Femur (tissue), 1 donor: ENCODE measurements around the gene ZBTB38.
A peak's percentile ranks its signal among the peaks of the same experiment; 100 is the strongest.

ENCODE experiments used
- DNase-seq: peaks from one replicate; pipeline ENCODE4 v3.0.0-alpha.2; 2017

The ZBTB38 gene

GRCh38 chr3:141407825-141408224 lies 39.5 kb downstream of the ZBTB38 start:
- DNase-seq: no peak

- DNase-seq: no peak
Observed at GRCh38 chr3:141408596-141408995, 40.3 kb downstream of the ZBTB38 start.

- DNase-seq: no peak
Observed at GRCh38 chr3:141409940-141410241, 41.6 kb downstream of the ZBTB38 start.

GRCh38 chr3:141410408-141410807 lies 42.1 kb downstream of the ZBTB38 start:
- peak; percentile 49 for DNase-seq

- DNase-seq: no peak
Observed at GRCh38 chr3:141410846-141411245, 42.5 kb downstream of the ZBTB38 start.

DNA sequence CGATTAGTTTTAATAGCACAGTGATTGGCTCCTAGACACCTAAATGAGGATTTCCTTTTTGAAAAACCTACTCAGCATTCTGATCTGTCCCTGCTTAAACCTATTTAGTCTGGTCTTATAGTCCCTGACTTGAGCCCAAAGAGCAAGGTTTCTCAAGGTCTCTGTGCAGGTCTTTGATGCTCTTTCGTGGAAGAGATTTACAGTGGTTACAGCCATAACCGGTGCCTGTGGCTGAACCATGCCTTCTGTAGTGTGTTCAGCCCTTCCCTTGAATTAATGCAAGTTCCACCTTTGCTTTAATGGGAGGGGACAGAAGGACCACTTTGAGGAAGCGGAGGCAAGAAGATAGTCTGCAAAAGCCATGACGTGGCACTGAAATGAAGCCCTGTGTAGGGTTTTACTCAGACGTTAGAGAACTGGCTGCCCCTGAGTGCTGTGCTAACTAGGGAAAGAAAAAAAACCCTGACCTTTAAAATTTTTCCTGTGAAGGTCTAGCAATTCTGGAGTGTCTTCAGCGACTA lies 43.0 kb downstream of the ZBTB38 start:
- no peak for DNase-seq

- peak; percentile 70 for DNase-seq
Observed at GRCh38 chr3:141412087-141412935, 44.0 kb downstream of the ZBTB38 start.

GRCh38 chr3:141412936-141413354 lies 44.6 kb downstream of the ZBTB38 start:
- DNase-seq: peak; percentile 91

DNA sequence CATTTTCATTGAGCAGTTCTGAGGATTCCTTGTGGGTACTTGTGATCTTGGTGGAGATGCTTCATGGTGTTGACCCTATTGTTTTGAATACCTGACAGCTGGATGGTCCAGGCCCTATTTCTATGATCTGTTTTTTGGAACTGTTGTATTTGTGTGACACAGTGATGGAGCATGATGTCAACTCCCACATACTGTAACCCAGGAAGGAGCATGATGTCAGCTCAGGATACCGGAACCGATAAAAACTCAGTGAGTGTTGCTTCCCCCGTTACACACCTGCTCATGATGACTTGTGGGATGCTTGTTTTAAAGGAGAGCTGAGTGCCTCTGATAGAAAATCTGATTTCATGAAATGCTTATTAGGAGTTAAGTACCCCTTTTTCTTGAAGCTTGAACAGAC lies 45.1 kb downstream of the ZBTB38 start:
- no peak for DNase-seq

DNA sequence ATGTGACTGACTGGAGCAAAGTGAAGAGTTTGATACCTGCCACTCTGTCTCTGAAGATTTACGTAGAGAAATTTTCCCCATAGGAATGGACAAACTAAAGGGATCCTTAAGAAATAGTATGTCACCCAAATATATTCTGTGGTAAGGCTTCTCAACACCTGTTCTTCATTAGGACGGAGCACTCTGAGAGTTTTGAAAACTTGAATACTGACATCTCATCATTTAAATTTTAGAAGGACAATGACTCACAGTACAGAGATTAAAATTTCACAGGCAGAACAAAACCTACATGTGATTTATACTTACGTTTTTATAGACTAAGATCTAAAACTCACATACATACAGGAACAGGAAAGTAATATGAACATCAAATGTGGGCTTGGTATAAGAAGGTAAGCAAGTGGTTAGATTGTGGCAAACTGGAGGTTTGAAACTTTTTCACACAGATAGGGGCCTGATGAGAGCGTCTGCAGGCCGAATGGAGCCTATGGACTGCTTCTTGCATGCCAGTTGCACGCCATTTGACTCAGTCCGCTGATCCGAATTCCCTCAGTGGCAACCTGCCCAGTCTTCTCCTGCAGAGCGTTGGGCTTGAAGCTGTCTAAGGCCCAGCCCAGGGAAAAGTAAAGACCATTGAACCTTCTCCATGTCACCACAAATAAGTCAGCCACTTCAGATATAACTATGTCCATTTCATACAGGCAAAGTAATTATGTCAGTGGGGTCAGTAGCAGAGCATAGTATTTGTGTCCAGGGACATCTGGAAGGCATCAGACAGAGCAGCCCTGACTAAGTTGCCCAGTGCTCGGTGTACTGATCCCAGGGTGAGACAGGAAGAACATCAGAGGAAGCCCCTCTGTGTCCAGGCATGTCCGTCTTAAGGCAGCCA lies 45.7 kb downstream of the ZBTB38 start:
- DNase-seq: no peak

GRCh38 chr3:141414800-141415462 lies 46.6 kb downstream of the ZBTB38 start:
- DNase-seq: no peak

- DNase-seq: no peak
Observed at GRCh38 chr3:141415953-141416352, 47.6 kb downstream of the ZBTB38 start.
